H9 (cell line): ENCODE results near the gene JAG1. TPM values are rescaled to one million over a fixed set of nuclear protein-coding genes. Genes with fewer than 3 reads are reported as not detected.

Experiments
- DNase-seq: peaks from one replicate; pipeline ENCODE4 v3.0.0-alpha.2; 2017
- H2AFZ ChIP-seq: one replicate; pipeline ENCODE4 v1.6.1; 2013; ENCODE audit warnings: mild to moderate bottlenecking, low read length, control low read depth, moderate library complexity
- H2AK5ac ChIP-seq: 2 replicates; pipeline ENCODE4 v1.6.1; 2013; ENCODE audit warnings: low read length, control low read depth, mixed read lengths; ENCODE audit not compliant: insufficient read length
- H2BK120ac ChIP-seq: one replicate; pipeline ENCODE4 v1.6.1; 2013; ENCODE audit warnings: low read depth, mild to moderate bottlenecking, low read length, control low read depth, inconsistent platforms; ENCODE audit not compliant: poor library complexity, severe bottlenecking
- H2BK12ac ChIP-seq: 2 replicates; pipeline ENCODE4 v1.6.1; 2013; ENCODE audit warnings: low read length, control low read depth, mixed read lengths, low read depth; ENCODE audit not compliant: insufficient read length
- H2BK15ac ChIP-seq: 2 replicates; pipeline ENCODE4 v1.6.1; 2013; ENCODE audit warnings: low read depth, low read length, control low read depth
- H2BK20ac ChIP-seq: one replicate; pipeline ENCODE4 v1.6.1; 2013; ENCODE audit warnings: low read depth, mild to moderate bottlenecking, low read length, control low read depth, inconsistent platforms; ENCODE audit not compliant: poor library complexity, severe bottlenecking
- H2BK5ac ChIP-seq: 2 replicates; pipeline ENCODE4 v1.6.1; 2013; ENCODE audit warnings: low read length, control low read depth, mixed read lengths; ENCODE audit not compliant: insufficient read length
- H3K14ac ChIP-seq: 2 replicates; pipeline ENCODE4 v1.6.1; 2013; ENCODE audit warnings: low read length, control low read depth; ENCODE audit not compliant: insufficient read depth
- H3K18ac ChIP-seq: 2 replicates; pipeline ENCODE4 v1.6.1; 2013; ENCODE audit warnings: low read depth, mild to moderate bottlenecking, mixed read lengths, low read length, control low read depth; ENCODE audit not compliant: insufficient read length
- H3K23ac ChIP-seq: 2 replicates; pipeline ENCODE4 v1.6.1; 2013; ENCODE audit warnings: low read length, control low read depth, mixed read lengths, low read depth; ENCODE audit not compliant: insufficient read length
- H3K23me2 ChIP-seq: 2 replicates; pipeline ENCODE4 v1.6.1; 2013; ENCODE audit warnings: low read depth, mild to moderate bottlenecking, mixed read lengths, low read length, control low read depth; ENCODE audit not compliant: insufficient read length, poor library complexity, severe bottlenecking
- H3K27ac ChIP-seq: 2 replicates; pipeline ENCODE4 v1.5.1; 2013; ENCODE audit warnings: low read length, control low read depth, mixed read lengths, low read depth; ENCODE audit not compliant: insufficient read length
- H3K27me3 ChIP-seq: 2 replicates; pipeline ENCODE4 v1.6.1; 2013; ENCODE audit warnings: low read length, control low read depth, inconsistent platforms; ENCODE audit not compliant: insufficient read depth
- H3K4ac ChIP-seq: 2 replicates; pipeline ENCODE4 v1.6.1; 2013; ENCODE audit warnings: low read depth, mild to moderate bottlenecking, control low read depth, inconsistent platforms, low read length, moderate library complexity
- H3K4me1 ChIP-seq: 2 replicates; pipeline ENCODE4 v1.6.1; 2013; ENCODE audit warnings: low read length, control low read depth, inconsistent platforms; ENCODE audit not compliant: insufficient read depth
- H3K4me2 ChIP-seq: 2 replicates; pipeline ENCODE4 v1.6.1; 2013; ENCODE audit warnings: low read length, control low read depth, mixed read lengths; ENCODE audit not compliant: insufficient read length, insufficient read depth
- H3K56ac ChIP-seq: 2 replicates; pipeline ENCODE4 v1.6.1; 2013; ENCODE audit warnings: low read depth, mild to moderate bottlenecking, mixed read lengths, low read length, control low read depth; ENCODE audit not compliant: insufficient read length
- H3K79me1 ChIP-seq: 2 replicates; pipeline ENCODE4 v1.6.1; 2013; ENCODE audit warnings: low read depth, mild to moderate bottlenecking, moderate library complexity, low read length, control low read depth, inconsistent platforms; ENCODE audit not compliant: insufficient read depth, poor library complexity, severe bottlenecking
- H3K79me2 ChIP-seq: 2 replicates; pipeline ENCODE4 v1.6.1; 2013; ENCODE audit warnings: low read length, control low read depth, inconsistent platforms; ENCODE audit not compliant: insufficient read depth
- H3K9ac ChIP-seq: 2 replicates; pipeline ENCODE4 v1.6.1; 2013; ENCODE audit warnings: low read length, control low read depth, mixed read lengths; ENCODE audit not compliant: insufficient read length; ENCODE audit errors: extremely low read depth
- H3K9me3 ChIP-seq: one replicate; pipeline ENCODE4 v1.6.1; 2013; ENCODE audit warnings: low read depth, low read length, inconsistent platforms; ENCODE audit not compliant: control insufficient read depth
- H3T11ph ChIP-seq: one replicate; pipeline ENCODE4 v1.6.1; 2013; ENCODE audit warnings: mild to moderate bottlenecking, low read length, control low read depth, inconsistent platforms
- H4K20me1 ChIP-seq: one replicate; pipeline ENCODE4 v1.6.1; 2013; ENCODE audit not compliant: control insufficient read depth, insufficient read length, insufficient read depth
- H4K5ac ChIP-seq: 2 replicates; pipeline ENCODE4 v1.6.1; 2013; ENCODE audit warnings: low read depth, mild to moderate bottlenecking, mixed read lengths, low read length, control low read depth; ENCODE audit not compliant: insufficient read length
- H4K8ac ChIP-seq: replicated peaks from 2 replicates; pipeline ENCODE4 v1.6.1; 2013; ENCODE audit warnings: low read length, control low read depth, mixed read lengths, low read depth; ENCODE audit not compliant: insufficient read length
- H4K91ac ChIP-seq: 2 replicates; pipeline ENCODE4 v1.6.1; 2013; ENCODE audit warnings: low read depth, mild to moderate bottlenecking, moderate library complexity, mixed read lengths, low read length, control low read depth; ENCODE audit not compliant: insufficient read length
- H3K27ac Mint-ChIP-seq, 3 experiments: 2 replicates in 2 of 3; 3 replicates in 1 of 3; pipeline ENCODE4 v1.8.0; 2020 to 2021; ENCODE audit warnings: mixed read lengths in 3 of 3, mild to moderate bottlenecking in 1 of 3, moderate library complexity in 1 of 3
- H3K27me3 Mint-ChIP-seq: 2 replicates; pipeline ENCODE4 v1.8.0; 2021; ENCODE audit warnings: low read depth, mild to moderate bottlenecking, moderate library complexity, mixed read lengths
- H3K36me3 Mint-ChIP-seq, 3 experiments: 2 replicates in 2 of 3; 3 replicates in 1 of 3; pipeline ENCODE4 v1.8.0; 2020 to 2021; ENCODE audit warnings: low read depth in 3 of 3, mixed read lengths in 3 of 3; ENCODE audit not compliant: insufficient read depth in 1 of 3
- H3K4me1 Mint-ChIP-seq, 2 experiments: 2 replicates each; pipeline ENCODE4 v1.8.0; 2020; ENCODE audit warnings: mixed read lengths in 2 of 2
- H3K4me3 Mint-ChIP-seq, 2 experiments: 2 replicates in 1 of 2; 3 replicates in 1 of 2; pipeline ENCODE4 v1.8.0; 2020 to 2021; ENCODE audit warnings: mild to moderate bottlenecking in 2 of 2, mixed read lengths in 2 of 2, moderate library complexity in 1 of 2
- H3K9me3 Mint-ChIP-seq, 2 experiments: 2 replicates in 1 of 2; 3 replicates in 1 of 2; pipeline ENCODE4 v1.8.0; 2020; ENCODE audit warnings: mild to moderate bottlenecking in 2 of 2, mixed read lengths in 2 of 2, moderate library complexity in 1 of 2
- WGBS: extraction: QIAGEN DNeasy Blood & Tissue Kit; methylation state at CpG from one replicate; pipeline ENCODE4 v1.1.7; 2013; ENCODE audit warnings: missing lambda C conversion rate, low lambda C conversion rate, mixed read lengths; ENCODE audit not compliant: insufficient read length; ENCODE audit errors: extremely low coverage; 5-methylcytosine and 5-hydroxymethylcytosine counted together
- total RNA-seq: library from RNA; stranded (reverse); gene quantifications from 2 replicates; pipeline ENCODE4 v1.2.1, GENCODE V29; 2021
- TF ChIP-seq, protein P1 (sequence below): fragments of 200-600 bp; sonication (generic); conservative IDR thresholded peaks from 3 replicates; pipeline ENCODE4 v1.8.0; 2021; ENCODE audit warnings: antibody characterized with exemption, mild to moderate bottlenecking

JAG1 gene
- total RNA-seq, 1 experiment from 2014 or later: 58.1 TPM

DNA sequence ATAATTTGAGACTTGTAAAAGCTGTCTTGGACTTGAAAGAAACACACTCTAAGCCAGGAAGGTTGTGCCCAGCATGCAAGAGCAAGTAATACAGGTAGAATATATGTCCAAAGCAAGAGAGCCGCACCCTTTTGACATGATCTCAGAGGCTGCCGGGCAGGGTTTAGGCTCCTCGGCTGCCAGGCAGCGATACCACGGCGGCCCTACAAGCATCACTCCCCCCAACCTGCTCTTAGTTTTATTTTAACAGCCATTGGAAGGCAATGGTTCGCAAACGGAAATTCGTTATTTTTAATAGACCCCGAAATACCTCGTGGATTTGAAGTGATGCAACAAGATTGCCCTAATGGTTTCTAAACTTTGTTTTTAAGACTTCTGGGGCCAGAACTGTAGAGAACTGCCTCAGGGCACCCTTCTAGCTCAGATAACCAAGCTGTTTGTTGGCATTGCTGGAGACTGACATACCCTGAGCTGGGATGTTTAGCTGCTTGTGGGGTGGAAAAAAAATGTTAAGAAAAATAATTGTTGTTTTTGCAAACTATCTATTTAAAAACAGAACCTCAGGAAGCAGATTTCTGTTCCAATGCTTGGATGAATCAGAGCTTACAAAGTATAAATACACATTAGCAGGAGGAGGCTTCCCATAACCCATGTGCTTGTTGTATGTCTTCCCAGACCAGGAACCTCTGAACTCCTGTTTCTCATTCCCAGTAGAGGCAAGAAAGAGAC, 39.0 kb downstream of the JAG1 start:
- no peak overlapping the region for H3K56ac ChIP-seq
- H3K9me3 ChIP-seq: no peaks in the 10 kb centered on the region
- Mint-ChIP-seq H3K27ac (peak overlapping the region in 1 of 3 experiments; percentile 38; a peak in 1 of 7 replicates), H3K36me3 (peaks cover 14 to 29% (median 15%) of the 10 kb centered on the region in 3 experiments), H3K9me3 (no peaks in the 10 kb centered on the region), H3K4me1 (peaks cover 89 to 91% of the 10 kb centered on the region in 2 experiments), H3K27me3 (peaks cover 6% of the 10 kb centered on the region), H3K4me3 (no peak overlapping the region)
- no peak overlapping the region for H3K9ac ChIP-seq
- no peak for DNase-seq
- H2BK15ac ChIP-seq: no peak overlapping the region
- no peak overlapping the region for H2BK5ac ChIP-seq
- H2BK120ac ChIP-seq: no peak overlapping the region
- H3K23me2 ChIP-seq: no peaks in the 10 kb centered on the region
- H2AK5ac ChIP-seq: no peak overlapping the region
- no peaks in the 10 kb centered on the region for H4K20me1 ChIP-seq
- no peak overlapping the region for H3K14ac ChIP-seq
- TF ChIP-seq, protein P1, sequence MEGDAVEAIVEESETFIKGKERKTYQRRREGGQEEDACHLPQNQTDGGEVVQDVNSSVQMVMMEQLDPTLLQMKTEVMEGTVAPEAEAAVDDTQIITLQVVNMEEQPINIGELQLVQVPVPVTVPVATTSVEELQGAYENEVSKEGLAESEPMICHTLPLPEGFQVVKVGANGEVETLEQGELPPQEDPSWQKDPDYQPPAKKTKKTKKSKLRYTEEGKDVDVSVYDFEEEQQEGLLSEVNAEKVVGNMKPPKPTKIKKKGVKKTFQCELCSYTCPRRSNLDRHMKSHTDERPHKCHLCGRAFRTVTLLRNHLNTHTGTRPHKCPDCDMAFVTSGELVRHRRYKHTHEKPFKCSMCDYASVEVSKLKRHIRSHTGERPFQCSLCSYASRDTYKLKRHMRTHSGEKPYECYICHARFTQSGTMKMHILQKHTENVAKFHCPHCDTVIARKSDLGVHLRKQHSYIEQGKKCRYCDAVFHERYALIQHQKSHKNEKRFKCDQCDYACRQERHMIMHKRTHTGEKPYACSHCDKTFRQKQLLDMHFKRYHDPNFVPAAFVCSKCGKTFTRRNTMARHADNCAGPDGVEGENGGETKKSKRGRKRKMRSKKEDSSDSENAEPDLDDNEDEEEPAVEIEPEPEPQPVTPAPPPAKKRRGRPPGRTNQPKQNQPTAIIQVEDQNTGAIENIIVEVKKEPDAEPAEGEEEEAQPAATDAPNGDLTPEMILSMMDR: no peak
- H2AFZ ChIP-seq: no peak overlapping the region
- no CpG with 5 or more reads among the region's 11 CpGs for WGBS
- no peak overlapping the region for H4K8ac ChIP-seq
- no peak overlapping the region for H3T11ph ChIP-seq
- no peaks in the 10 kb centered on the region for H3K79me1 ChIP-seq
- no peak overlapping the region for H4K91ac ChIP-seq
- no peaks in the 10 kb centered on the region for H3K79me2 ChIP-seq
- no peak overlapping the region for H4K5ac ChIP-seq
- H3K27me3 ChIP-seq: no peaks in the 10 kb centered on the region
- H3K27ac ChIP-seq: no peak overlapping the region
- H3K4me2 ChIP-seq: no peak overlapping the region
- H3K18ac ChIP-seq: no peak overlapping the region
- H2BK12ac ChIP-seq: no peak overlapping the region
- H2BK20ac ChIP-seq: no peak overlapping the region
- no peak overlapping the region for H3K4ac ChIP-seq
- peaks cover 15% of the 10 kb centered on the region; the same call in 1 of the 2 replicates for H3K4me1 ChIP-seq
- H3K23ac ChIP-seq: no peak overlapping the region
